Lower leg skin (tissue), 4 donors: ENCODE results near the gene ATF7. TPM values are rescaled to one million over a fixed set of nuclear protein-coding genes. Genes with fewer than 3 reads are reported as not detected.

Experiments
- DNase-seq, 2 donors: peaks; one replicate each; pipeline ENCODE4 v3.0.0-alpha.2; 2019; ENCODE audit warnings: low spot score in 2 of 2
- H3K4me3 ChIP-seq: fragments of 200-600 bp; sonication (generic); 2 replicates; pipeline ENCODE4 v1.5.1; 2017; ENCODE audit warnings: mild to moderate bottlenecking, low read depth; ENCODE audit not compliant: poor library complexity, severe bottlenecking
- POLR2A ChIP-seq, 2 donors: fragments of 450-650 bp; IDR thresholded peaks; one replicate each; pipeline ENCODE4 v1.6.1; 2016 to 2017; ENCODE audit warnings: antibody characterized with exemption in 2 of 2, mild to moderate bottlenecking in 1 of 2, moderate library complexity in 1 of 2
- WGBS, 2 donors: methylation state at CpG; one replicate each; pipeline ENCODE4 v1.1.5; 2018; 5-methylcytosine and 5-hydroxymethylcytosine counted together
- intact Hi-C: fragments of 100-400 bp; cut with DNase I; formaldehyde crosslinking; loops from one replicate; pipeline ENCODE4 v1.15.0; 2023; ENCODE audit warnings: low total_unique reads
- total RNA-seq, 4 donors: library from RNA; depleted of rRNA; stranded (reverse); fragments of >200 nt; gene quantifications; one replicate each; pipeline ENCODE4 v1.1.0, GENCODE V29; 2016
- TF ChIP-seq, protein P1 (sequence below), 3 donors: fragments of 450-650 bp; IDR thresholded peaks; one replicate each; pipeline ENCODE4 v1.5.1; 2016; ENCODE audit warnings: antibody characterized with exemption in 3 of 3, mild to moderate bottlenecking in 3 of 3, moderate library complexity in 2 of 3

ATF7 gene
- total RNA-seq, 4 donors from 2014 or later = 25.1 to 34.4 (median 29.0) TPM

DNA sequence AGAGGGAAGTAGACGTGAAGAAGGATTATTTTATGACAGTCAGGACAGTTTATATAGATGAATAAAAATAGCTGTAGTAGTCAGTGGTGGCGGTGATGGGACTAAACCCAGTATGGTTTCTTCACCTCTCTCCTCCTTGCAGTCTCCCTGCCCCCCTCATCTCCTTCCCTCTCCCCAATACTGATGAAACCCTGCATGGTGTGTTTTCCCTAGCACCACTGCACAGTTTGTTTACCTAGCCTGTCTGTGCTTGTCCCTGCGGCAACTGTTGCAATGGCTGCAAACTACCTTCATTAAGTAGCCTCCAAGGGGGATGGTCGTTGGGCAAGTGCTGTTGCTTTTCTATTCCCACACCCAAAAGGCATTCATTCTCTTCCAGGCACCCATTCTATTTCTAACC, 159.5 kb downstream of the ATF7 start:
- no peak for DNase-seq
- intact Hi-C loops = loop anchor here (10.0 kb wide), 1 partner anchor 48 kb away; no protein-coding TSS in a partner anchor
- H3K4me3 ChIP-seq = no peak overlapping the region
- no peak for TF ChIP-seq POLR2A (IDR thresholded peaks at IDR 0.05)
- TF ChIP-seq, protein P1, sequence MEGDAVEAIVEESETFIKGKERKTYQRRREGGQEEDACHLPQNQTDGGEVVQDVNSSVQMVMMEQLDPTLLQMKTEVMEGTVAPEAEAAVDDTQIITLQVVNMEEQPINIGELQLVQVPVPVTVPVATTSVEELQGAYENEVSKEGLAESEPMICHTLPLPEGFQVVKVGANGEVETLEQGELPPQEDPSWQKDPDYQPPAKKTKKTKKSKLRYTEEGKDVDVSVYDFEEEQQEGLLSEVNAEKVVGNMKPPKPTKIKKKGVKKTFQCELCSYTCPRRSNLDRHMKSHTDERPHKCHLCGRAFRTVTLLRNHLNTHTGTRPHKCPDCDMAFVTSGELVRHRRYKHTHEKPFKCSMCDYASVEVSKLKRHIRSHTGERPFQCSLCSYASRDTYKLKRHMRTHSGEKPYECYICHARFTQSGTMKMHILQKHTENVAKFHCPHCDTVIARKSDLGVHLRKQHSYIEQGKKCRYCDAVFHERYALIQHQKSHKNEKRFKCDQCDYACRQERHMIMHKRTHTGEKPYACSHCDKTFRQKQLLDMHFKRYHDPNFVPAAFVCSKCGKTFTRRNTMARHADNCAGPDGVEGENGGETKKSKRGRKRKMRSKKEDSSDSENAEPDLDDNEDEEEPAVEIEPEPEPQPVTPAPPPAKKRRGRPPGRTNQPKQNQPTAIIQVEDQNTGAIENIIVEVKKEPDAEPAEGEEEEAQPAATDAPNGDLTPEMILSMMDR (IDR thresholded peaks at IDR 0.05) = no peak
- 69 to 76% methylated on average over 4 of the region's 4 CpGs for WGBS, 2 donors

DNA sequence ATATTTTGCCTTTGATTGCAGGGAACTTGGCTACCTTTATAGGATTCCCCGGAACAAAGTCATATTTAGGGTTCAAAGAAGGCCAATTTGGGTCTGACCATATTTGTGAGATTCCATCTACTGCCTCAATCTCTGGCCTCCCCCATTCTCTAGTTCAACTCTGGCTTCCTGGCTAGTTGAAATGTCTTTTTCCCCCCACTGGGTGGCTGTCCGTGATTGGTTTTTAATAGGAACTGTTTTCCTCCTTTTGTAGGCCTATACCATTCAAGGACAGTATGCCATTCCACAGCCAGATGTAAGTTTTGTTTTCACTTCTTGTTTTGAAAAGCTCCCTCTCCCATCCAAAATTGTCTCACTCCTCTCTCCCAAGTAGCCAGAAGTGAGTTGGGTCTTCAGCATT, 160.5 kb downstream of the ATF7 start:
- DNase-seq = no peak
- 55 to 62% methylated on average over 2 of the region's 2 CpGs for WGBS, 2 donors
- TF ChIP-seq, protein P1 (IDR thresholded peaks at IDR 0.05) = no peak
- no peak for TF ChIP-seq POLR2A (IDR thresholded peaks at IDR 0.05)
- intact Hi-C loops = loop anchor here (10.0 kb wide), 1 partner anchor 49 kb away; no protein-coding TSS in a partner anchor
- H3K4me3 ChIP-seq = no peak overlapping the region

DNA sequence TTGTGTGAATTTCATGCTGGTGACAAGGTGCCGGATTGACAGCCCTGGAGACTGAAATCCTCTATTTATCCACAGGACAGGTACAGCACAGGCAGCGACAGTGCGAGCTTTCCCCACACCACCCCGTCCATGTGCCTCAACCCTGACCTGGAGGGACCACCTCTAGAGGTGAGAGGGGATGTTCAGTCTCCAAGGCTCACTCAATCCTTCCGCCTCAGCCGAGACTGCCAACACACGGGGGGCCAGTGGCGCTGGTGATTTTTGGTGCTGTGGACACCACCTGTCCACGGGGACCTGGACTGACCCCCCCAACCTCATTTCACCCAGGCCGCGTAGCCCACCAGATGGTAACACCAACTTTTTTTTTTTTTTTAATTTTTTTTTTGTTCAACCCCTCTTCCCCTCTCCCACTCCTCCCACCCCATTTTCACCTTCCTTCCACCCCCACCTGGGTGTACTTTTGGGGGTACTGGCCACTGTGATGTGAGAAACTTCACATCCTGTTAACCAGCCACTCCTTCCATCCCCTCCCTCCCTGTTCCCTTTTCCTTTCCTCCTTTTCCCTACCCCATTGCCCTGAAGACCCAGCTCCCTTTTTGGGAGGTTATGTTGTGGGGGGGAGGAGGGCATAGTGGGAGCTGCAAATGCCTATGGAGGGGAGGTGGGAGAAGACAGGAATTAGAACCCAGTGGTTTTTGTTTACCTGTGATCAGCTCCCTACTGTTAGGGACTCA, 161.3 kb downstream of the ATF7 start:
- DNase-seq = no peak
- WGBS, 2 donors = 91 to 97% methylated on average over 11 of the region's 11 CpGs
- no peak overlapping the region for H3K4me3 ChIP-seq
- no peak for TF ChIP-seq POLR2A (IDR thresholded peaks at IDR 0.05)
- TF ChIP-seq, protein P1 (IDR thresholded peaks at IDR 0.05) = no peak
- intact Hi-C loops = loop anchor here (10.0 kb wide), 1 partner anchor 50 kb away; no protein-coding TSS in a partner anchor

DNA sequence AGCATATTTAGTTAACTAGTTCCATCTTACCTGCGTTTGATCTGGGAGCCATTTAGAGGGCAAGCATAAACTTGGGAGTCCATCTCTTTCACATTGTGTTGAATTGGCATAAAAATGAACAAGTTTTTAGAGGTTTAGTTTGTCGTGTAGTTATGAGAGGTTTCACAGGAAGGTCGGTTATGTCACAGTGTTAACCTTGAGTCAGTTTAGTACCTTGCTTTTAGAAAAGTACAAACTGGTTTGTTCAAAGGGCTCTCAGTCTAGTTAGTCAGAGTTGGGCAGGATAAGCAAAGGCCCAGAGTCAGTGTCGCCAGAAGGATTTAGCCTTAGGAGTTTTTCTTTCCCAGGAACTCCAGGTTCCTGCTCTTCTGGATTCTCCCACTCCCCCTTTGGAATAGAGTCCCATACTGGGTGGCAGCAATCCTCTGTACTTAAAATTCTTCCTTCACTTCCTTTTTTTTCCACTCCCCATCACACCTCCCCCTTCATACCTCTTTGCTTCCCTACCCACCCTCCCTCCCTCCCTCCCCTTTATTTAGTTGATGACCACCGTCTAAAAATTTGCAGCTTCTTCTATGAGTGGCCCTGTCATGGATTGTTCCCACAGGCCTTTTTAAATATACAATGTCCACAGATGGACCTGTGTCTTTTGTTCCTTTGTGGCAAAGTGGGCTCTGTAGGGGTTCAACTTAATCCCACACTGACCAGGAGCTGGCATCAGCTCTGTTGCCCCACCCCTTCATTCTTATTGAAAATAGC, 162.2 kb downstream of the ATF7 start:
- intact Hi-C loops = loop anchor here (10.0 kb wide), 1 partner anchor 51 kb away; no protein-coding TSS in a partner anchor
- 57 to 60% methylated on average over 5 of the region's 5 CpGs for WGBS, 2 donors
- H3K4me3 ChIP-seq = no peak overlapping the region
- TF ChIP-seq, protein P1 (IDR thresholded peaks at IDR 0.05) = no peak
- TF ChIP-seq POLR2A (IDR thresholded peaks at IDR 0.05) = no peak
- DNase-seq = no peak

DNA sequence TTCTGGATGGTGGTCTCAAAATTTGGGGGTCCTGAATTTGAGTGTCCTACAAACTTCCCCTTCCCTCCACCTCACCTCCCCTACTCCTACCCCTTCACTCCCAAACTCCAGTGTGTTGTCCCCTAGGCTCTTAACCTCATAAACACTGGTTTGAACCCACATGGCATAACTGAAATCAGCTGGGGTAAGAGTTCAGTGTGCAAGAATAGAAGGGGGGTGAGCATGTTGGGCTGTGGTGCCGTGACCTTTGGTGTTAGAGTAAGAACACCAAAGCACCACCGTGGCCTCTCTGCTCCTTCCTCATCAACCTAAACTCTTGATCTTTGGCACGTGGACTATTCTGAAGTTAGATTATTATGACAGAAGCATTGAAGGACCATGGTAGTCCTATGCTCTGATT, 163.2 kb downstream of the ATF7 start:
- DNase-seq = no peak
- no peak for TF ChIP-seq POLR2A (IDR thresholded peaks at IDR 0.05)
- TF ChIP-seq, protein P1 (IDR thresholded peaks at IDR 0.05) = no peak
- 80 to 85% methylated on average over 3 of the region's 3 CpGs for WGBS, 2 donors
- H3K4me3 ChIP-seq = no peak overlapping the region
- intact Hi-C loops = loop anchor here (10.0 kb wide), 1 partner anchor 52 kb away; no protein-coding TSS in a partner anchor
